SK-MEL-5 (cell line): ENCODE data around the gene EVA1C. TPM values are rescaled to one million over a fixed set of nuclear protein-coding genes. Genes with fewer than 3 reads are reported as not detected.
"Not testable (repeated sequence)": the region's sequence is repeated elsewhere in the genome, so short reads cannot be mapped to it uniquely, and the experiment has no call there.

Source experiments
- DNase-seq: peaks from one replicate; pipeline ENCODE4 v3.0.0-alpha.2; 2016; ENCODE audit warnings: low read depth, low spot score
- in situ Hi-C: cut with HindIII; loops from 2 replicates; pipeline ENCODE4 v1.10.0; 2016; ENCODE audit warnings: low sequenced_read_pairs, high pct_unique_total_duplicates, low pct_unique_long_range_greater_than_20kb
- total RNA-seq: library from RNA; depleted of rRNA; stranded (reverse); fragments of >200 nt; shearing (Covaris generic); gene quantifications from 2 replicates; pipeline ENCODE4 v1.2.3, GENCODE V29; 2014

Gene EVA1C
- total RNA-seq, 1 experiment from 2014 or later = 5.0 TPM

DNA sequence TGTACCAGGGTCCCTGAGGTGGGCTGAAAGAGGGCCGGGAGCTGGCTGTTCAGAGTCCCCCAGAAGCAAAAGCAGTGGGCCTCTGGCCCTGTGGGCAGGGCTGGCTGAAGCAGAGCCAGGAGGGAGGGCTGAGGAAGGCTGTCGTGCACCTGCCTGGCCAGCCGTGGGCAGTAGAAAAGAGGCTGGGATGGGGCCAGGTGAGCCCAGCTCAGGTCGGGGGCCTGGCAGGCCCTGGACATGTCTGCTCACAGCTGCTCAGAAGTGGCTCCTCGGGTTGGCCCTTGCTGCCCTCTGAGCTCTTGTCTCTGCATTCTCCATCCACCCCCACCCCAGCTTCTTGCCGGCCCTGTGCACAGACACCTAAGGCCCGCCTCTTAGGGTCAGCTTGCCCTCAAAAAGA, 112.8 kb downstream of the EVA1C start:
- DNase-seq = no peak
- in situ Hi-C loops = no loop called here

DNA sequence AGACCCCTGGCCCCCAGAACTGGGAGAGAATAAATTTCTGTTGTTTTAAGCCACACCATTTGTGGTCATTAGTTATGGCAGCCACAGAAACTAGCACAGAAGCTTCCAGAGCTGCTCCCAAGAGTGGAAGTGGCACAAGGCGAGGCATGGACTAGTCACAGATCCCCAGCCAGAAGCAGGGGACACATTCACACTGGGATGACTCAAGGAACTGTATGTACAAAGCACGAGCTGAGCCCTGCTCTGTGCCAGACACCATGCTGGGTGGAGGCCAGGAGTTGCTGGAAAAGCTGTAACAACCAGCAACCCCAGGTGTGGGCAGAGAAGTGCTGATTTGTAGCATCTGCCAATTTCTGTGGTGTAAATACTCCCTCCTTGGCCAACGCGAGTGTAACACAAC, 117.2 kb downstream of the EVA1C start:
- in situ Hi-C loops = no loop called here
- no peak for DNase-seq

DNA sequence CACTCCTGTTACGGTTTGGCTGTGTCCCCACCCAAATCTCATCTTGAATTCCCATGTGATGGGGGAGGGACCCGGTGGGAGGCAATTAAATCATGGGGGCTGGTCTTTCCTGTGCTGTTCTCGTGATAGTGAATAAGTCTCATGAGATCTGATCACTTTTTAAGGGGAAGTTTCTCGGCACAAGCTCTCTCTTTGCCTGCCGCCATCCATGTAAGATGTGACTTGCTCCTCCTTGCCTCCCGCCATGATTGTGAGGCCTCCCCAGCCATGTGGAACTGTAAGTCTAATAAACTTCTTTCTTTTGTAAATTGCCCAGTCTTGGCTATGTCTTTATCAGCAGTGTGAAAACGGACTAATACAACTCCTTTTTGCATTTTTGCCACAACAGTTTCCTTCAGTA, 118.3 kb downstream of the EVA1C start:
- in situ Hi-C loops = not testable (repeated sequence)

DNA sequence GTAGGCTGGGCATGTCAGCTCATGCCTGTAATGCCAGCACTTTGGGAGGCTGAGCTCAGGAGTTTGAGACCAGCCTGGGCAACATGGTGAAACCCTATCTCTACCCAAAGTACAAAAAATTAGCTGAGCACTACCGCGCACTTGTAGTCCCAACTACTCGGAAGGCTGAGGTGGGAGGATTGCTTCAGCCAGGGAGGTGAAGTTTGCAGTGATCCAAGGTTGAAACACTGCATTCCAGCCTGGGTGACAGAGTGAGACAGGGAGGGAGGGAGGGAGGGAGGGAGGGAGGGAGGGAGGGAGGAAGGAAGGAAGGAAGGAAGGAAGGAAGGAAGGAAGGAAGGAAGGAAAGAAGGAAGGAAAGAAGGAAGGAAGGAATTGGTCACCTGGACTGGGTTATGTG, 119.1 kb downstream of the EVA1C start:
- in situ Hi-C loops, DNase-seq: not testable (repeated sequence)

More for the DNA sequence above, 118.3 kb downstream of the EVA1C start:
- not testable (repeated sequence) for DNase-seq

DNA sequence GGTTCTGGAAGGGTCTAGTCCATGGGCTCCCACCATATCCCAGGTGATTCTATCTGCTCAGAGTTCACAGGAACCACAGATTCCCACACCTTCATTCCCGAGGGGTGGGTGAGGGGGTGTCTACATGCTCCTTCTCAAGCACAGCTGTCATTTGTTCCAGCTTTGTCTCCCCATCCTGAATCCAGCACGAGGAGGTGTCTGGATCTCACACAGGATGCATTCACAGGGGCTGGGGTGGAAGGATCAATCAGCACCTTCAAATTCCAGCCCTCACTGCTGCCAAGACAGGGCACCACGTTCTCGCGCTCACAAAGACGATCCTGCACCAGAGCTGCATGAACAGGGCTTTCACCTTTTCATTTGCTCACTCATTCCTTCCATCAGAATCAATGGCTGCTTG, 120.1 kb downstream of the EVA1C start:
- in situ Hi-C loops = no loop called here
- no peak for DNase-seq

DNA sequence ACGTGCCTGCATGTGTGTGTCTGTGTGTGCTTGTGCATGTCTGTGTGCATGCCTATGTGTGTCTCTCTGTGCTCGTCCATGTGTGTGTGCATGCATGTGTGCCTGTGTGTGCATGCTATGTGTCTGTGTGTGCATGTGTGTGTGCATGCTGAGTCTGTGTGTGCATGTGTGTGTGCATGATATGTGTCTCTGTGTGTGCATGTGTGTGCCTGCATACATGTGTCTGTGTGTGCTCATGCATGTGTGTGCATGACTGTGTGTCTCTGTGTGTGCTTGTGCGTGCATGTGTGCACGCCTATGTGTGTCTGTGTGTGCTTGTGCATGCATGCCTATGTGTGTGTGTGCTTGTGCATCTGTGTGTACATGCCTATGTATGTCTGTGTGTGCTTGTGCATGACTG, 120.5 kb downstream of the EVA1C start:
- no peak for DNase-seq
- in situ Hi-C loops = no loop called here

DNA sequence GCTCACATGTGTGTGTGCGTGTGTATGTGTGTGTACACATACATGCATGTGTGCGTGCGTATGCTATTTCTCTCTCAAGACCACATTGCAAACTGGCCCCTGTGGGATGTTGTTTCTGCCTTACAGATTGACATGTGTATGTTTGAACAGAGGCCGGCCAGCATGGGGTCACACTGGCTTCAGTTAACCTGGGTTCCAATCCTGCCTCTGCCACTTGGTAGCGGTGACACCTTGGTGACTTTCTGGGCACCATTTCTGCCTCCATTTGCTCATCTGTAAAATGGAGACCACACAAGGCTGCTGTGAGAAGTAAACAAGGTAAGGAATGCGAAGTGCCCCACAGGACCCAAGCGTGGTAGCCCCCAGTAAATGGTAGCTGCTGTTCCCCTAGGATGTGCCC, 121.1 kb downstream of the EVA1C start:
- no peak for DNase-seq
- in situ Hi-C loops = no loop called here

DNA sequence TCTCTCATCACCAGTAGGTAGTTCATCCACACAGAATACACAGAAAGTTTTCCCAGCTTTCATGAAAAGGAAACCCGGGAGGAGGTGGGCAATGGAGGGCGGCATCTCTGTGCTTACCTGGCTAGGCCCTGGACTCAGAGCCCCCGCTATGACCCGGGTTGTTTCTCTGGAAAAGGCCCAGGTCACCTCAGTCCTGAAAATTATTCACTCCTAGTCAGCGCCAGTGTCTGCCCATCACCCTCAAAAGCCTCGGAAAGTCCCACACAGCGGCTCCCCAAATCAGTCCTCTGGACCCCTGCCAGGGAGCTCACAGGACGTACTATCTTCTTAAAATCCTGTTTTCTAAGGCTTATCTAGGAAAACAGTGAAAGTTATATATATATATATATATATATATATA, 121.6 kb downstream of the EVA1C start:
- in situ Hi-C loops = no loop called here
- DNase-seq = no peak

DNA sequence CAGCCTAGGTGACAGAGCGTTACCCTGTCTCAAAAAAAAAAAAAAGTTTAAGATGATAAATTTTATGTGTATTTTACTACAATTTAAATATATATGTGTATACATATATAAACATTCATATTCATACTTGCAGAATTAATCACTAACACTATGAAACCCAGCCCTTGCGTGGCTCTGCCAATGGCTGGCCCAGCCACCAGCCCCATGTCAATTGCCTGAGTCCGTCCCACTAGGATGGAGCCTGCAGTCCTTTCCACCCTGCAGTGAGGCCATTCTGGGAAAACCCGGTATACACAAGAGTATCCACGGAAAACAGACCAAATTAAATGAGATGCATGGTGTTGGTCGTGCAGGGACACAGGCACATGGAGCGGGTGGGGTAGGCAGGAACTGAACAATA, 123.1 kb downstream of the EVA1C start:
- in situ Hi-C loops = no loop called here
- DNase-seq = no peak

DNA sequence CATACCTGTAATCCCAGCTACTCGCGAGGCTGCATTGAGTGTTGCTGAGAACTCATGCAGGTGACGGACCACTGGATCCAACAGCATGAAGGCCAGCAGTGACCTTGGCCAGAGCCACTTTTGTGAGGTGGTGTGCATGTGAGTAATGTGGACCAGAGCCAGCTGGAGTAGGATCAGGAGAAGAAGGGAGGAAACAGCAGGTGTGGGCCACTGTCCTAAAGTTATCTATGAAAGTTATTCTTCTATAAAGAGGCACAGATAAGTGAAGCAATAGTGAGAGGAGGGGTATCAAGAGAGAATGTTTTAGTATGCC, 125.0 kb downstream of the EVA1C start:
- DNase-seq = no peak
- in situ Hi-C loops = no loop called here

DNA sequence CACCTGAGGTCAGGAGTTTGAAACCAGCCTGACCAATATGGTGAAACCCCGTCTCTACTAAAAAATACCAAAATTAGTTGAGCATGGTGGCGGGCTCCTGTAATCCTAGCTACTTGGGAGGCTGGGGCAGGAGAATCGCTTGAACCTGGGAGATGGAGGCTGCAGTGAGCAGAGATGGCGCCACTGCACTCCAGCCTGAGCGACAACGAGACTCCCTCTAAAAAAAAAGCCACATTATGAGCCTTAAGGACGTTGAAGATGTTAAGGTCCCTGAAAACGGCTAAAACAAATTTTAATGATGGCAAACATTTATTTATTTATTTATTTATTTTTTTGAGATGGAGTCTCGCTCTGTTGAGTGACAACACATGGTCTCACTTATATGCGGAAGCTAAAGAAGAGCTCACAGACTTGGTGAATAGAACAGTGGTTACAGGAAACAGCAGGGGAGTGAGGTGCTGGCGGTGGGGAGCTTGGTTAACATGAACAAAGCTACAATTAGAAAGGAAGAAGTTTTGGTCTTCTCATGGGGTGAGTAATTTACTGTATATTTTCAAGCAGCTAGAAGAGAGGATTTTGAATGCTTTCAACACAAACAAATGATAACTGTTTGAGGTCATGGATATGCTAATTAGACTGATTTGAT, 125.8 kb downstream of the EVA1C start:
- no peak for DNase-seq
- in situ Hi-C loops = no loop called here

DNA sequence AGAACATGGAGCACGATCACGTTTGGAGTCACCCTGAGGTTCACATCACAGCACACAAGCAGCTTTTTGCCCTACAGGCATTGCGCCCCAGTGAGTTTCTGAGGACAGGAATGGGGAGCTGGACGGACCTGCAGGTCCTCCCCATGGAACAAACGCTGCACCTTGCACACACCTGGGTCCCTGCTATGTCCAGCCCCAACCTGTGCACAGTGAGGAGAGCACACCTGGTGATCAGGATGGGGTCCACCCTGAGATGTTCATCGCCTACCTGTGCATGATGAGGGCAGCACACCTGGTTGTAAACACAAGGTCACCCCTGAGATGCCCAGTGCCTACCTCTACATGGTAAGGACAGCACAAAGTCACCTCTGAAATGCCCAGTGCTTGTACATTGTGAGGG, 126.9 kb downstream of the EVA1C start:
- in situ Hi-C loops = no loop called here
- no peak for DNase-seq

DNA sequence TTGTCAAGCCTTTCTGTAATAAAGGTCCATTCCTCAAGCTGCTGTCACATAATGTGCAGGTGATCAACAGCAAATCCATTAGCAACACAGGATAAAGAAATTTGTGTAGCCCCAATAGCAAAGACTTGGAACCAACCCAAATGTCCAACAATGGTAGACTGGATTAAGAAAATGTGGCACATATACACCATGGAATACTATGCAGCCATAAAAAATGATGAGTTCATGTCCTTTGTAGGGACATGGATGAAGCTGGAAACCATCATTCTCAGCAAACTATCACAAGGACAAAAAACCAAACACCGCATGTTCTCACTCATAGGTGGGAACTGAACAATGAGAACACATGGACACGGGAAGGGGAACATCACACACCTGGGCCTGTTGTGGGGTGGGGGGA, 130.6 kb downstream of the EVA1C start:
- DNase-seq, in situ Hi-C loops: not testable (repeated sequence)

DNA sequence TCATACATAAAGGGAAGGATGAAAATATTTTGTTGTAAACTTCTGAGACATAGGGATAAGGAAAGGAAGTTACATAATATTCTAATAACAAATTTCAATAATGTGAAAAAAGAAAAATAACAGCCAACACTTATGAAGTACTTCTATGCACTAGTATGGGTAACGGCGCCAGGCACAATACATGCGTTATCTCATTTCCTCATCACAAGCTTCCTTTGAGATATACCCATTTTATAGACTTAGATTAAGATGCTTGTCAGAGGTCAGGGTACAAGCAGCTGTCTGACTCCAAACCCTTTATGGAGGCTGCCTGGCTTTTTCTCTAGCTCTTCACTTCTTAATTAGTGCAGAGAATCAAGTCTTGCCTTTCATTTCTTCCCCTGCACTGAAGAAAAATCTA, 131.5 kb downstream of the EVA1C start:
- in situ Hi-C loops = no loop called here
- DNase-seq = no peak

DNA sequence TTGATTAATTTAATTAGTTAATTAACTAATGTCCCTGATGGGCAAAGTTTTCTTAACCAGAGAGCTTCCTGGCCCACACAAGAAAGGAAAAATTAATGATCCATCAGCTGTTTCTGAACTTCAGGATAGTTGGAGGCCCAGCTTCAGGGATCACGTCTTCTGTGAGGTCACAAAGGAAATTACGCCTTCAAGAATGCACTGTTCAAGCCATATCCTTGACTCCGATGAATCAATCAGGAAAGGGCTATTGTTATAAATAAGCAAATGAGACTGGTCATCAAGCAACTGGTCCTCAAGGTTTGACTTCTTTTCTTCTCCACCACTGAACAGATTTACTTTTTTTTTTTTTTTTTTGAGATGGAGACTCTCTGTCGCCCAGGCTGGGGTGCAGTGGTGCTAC, 132.2 kb downstream of the EVA1C start:
- in situ Hi-C loops = no loop called here
- no peak for DNase-seq

DNA sequence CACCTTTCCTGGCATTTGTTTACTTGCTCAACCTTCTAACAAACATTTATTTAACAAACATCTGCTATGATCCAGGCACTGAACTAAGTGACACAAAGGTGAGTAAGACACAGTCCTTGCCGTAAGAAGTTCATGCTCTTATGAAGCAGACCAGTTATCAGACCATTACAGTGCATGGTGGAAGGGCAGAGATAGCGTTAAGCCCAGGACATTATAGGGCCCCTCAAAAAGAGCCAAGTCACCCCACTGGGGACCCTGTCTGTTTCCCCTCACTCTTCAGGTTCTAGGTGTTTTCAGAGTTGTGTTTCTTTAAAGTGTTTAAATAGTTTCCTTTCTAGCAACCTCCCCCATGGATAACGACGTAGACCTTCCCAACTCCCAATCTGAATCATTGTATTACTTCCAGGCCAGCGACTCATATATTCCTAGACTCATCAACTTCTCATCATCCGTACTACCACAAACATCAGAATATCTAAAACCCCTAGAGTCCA, 133.5 kb downstream of the EVA1C start:
- DNase-seq = no peak
- in situ Hi-C loops = no loop called here

DNA sequence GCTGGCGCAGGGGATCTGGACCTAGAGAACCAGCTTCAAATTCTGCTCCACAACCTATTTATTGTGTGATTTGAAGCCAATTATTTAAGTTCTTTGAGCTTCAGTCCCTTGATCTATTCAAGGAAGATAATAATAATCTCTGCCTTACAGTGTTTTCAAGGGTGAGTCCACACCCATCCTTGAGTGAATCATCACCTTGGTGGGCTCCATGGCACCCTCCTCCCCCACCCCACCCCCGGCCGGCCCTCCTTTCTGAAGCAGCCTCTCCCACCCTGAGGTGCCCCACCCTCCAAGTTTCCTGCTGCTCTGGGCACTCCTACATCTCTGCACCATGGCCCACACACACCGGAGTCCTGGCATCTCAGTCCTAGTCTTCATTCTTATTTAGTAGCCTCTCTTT, 134.5 kb downstream of the EVA1C start:
- DNase-seq = no peak
- in situ Hi-C loops = no loop called here

DNA sequence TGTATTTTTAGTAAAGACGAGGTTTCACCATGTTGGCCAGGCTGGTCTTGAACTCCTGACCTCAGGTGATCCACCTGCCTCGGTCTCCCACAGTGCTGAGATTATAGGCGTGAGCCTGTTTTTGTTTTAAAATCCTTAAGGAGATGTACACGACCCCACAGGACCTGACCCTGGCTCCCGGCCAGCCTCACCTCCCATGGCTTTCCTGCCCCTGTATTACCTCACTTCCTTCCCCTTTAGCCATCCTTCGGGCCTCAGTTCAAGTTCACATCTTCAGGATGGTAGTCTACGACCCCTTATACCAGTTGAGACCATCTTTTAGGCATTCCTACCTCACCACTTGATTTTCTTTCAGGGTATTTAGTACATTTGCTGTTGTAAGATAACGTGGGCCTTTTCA, 136.5 kb downstream of the EVA1C start:
- in situ Hi-C loops = no loop called here
- no peak for DNase-seq

DNA sequence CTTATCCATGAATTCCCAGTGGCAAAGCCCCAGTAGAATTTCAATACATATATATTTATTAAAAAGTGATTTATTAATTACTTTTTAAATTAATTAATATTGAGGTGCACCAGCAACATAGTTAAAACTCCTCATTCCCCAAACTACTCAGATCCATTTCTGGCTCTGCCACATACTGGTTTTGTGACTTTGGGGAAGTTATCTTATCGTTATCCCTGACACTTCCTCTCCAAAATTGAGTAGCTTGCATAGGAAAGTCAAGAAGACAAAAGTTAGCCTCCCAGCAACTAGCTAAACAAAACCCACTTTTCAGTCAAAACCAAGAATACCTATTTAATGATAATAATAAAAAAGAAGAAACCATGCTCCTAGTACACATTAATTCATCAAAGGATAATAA, 136.9 kb downstream of the EVA1C start:
- in situ Hi-C loops = no loop called here
- no peak for DNase-seq

DNA sequence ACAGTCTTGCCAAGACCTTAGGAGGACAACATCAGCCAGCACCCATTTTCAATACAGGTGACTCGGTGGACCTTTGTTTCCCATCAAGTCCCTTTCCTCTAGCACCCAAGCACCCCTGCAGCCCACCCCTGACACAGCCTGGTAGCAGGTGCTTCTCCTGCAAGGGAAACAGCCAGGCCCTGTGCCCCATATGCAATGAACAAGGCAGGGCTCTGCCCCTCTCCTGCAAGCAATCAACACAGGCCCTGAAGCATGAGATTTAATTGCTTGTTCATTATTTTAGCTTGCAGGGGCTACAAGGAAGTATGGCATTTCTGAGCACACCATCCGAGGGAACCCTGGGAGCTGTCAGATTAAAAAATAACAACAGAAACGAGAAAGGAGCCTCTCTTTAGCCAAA, 137.4 kb downstream of the EVA1C start:
- DNase-seq = no peak
- in situ Hi-C loops = no loop called here
